Thoracic aorta (tissue), 2 donors: Measurements from ENCODE around the gene MAPKAPK2. TPM values are rescaled to one million over a fixed set of nuclear protein-coding genes. Genes with fewer than 3 reads are reported as not detected.
"Not testable (repeated sequence)": the region's sequence is repeated elsewhere in the genome, so short reads cannot be mapped to it uniquely, and the experiment has no call there.

Experiments
- ATAC-seq: fragments of 150-250 bp; one replicate; pipeline ENCODE4 v1.8.0; 2017; ENCODE audit warnings: low read depth; ENCODE audit not compliant: insufficient number of reproducible peaks, low FRiP score
- DNase-seq: peaks from one replicate; pipeline ENCODE4 v3.0.0-alpha.2; 2020; ENCODE audit warnings: low spot score
- H3K27ac ChIP-seq, 2 donors: fragments of 200-600 bp; sonication (generic); 1 replicate in 1 of 2; 2 replicates in 1 of 2; pipeline ENCODE4 v1.5.1; 2016; ENCODE audit warnings: mild to moderate bottlenecking in 2 of 2, moderate library complexity in 2 of 2
- H3K27me3 ChIP-seq: fragments of 200-600 bp; sonication (generic); replicated peaks from 2 replicates; pipeline ENCODE4 v1.6.0; 2016; ENCODE audit warnings: mild to moderate bottlenecking; ENCODE audit not compliant: insufficient read depth
- H3K36me3 ChIP-seq: fragments of 200-600 bp; sonication (generic); one replicate; pipeline ENCODE4 v1.5.1; 2016
- H3K4me1 ChIP-seq, 2 donors: fragments of 200-600 bp; sonication (generic); 1 replicate in 1 of 2; 2 replicates in 1 of 2; pipeline versions ENCODE4 v1.5.1 to v1.6.0; 2016; ENCODE audit warnings: low read depth in 2 of 2, mild to moderate bottlenecking in 1 of 2; ENCODE audit not compliant: control insufficient read depth in 1 of 2
- H3K4me3 ChIP-seq: fragments of 200-600 bp; sonication (generic); 2 replicates; pipeline ENCODE4 v1.5.1; 2016; ENCODE audit warnings: mild to moderate bottlenecking
- H3K9me3 ChIP-seq: fragments of 200-600 bp; sonication (generic); 2 replicates; pipeline ENCODE4 v1.5.1; 2016
- CTCF ChIP-seq: fragments of 200-600 bp; sonication (generic); IDR thresholded peaks from one replicate; pipeline ENCODE4 v1.5.1; 2019; ENCODE audit warnings: antibody characterized with exemption
- total RNA-seq, 2 donors: library from RNA; depleted of rRNA; stranded (reverse); fragments of >200 nt; gene quantifications; one replicate each; pipeline versions ENCODE4 v1.1.0 to v1.2.3, GENCODE V29; 2016

MAPKAPK2 gene
- 10 to 100 TPM; 80.7 to 89.2 TPM for total RNA-seq

- Histone ChIP-seq H3K4me3 (peak within 1 kb of the TSS; percentile 83), H3K36me3 (no peaks in the 10 kb centered on the region), H3K27ac (peak within 1 kb of the TSS; percentile 98 to 99), H3K4me1 (peaks cover 27 to 42% of the 10 kb centered on the region in 2 donors), H3K9me3 (no peaks in the 10 kb centered on the region), H3K27me3 (no peaks in the 10 kb centered on the region)
- DNase-seq (no peak), ATAC-seq (peak; percentile 58)
- no peak for TF ChIP-seq CTCF
These were observed at the start of gene MAPKAPK2 for GRCh38 chr1:206684478-206685333. Gene MAPKAPK2, plus strand, starts transcription at chr1:206684905. Its CDS starts 325 bp downstream, at chr1:206685230.

GRCh38 chr1:206635080-206635977 lies 49.4 kb upstream of the MAPKAPK2 start, which contains the start of gene DYRK3:
Gene DYRK3, plus strand, starts transcription at chr1:206635536. Its CDS starts 168 bp downstream, at chr1:206635704.
- Histone ChIP-seq H3K9me3 (no peaks in the 10 kb centered on the region), H3K4me1 (peaks cover 20 to 26% of the 10 kb centered on the region in 2 donors), H3K36me3 (no peaks in the 10 kb centered on the region), H3K4me3 (peak within 1 kb of the TSS; percentile 88), H3K27ac (peak within 1 kb of the TSS; percentile 16 to 61), H3K27me3 (no peaks in the 10 kb centered on the region)
- ATAC-seq (peak; percentile 56), DNase-seq (peak; percentile 68)
- peak; percentile 22 for TF ChIP-seq CTCF

GRCh38 chr1:206635978-206636345 lies 48.7 kb upstream of the MAPKAPK2 start:
- no peak for ATAC-seq

GRCh38 chr1:206636671-206637070 lies 48.0 kb upstream of the MAPKAPK2 start:
- H3K27me3 ChIP-seq, result no peaks in the 10 kb centered on the region
- TF ChIP-seq CTCF, result no peak
- DNase-seq, result no peak
- peak overlapping the region in 1 of 2 donors; percentile 39 for H3K27ac ChIP-seq
- ATAC-seq, result no peak
- no peaks in the 10 kb centered on the region for H3K9me3 ChIP-seq
- H3K4me1 ChIP-seq, result peaks cover 20 to 26% of the 10 kb centered on the region in 2 donors
- peak overlapping the region; percentile 88 for H3K4me3 ChIP-seq
- no peaks in the 10 kb centered on the region for H3K36me3 ChIP-seq

More at GRCh38 chr1:206635978-206636345, 48.7 kb upstream of the MAPKAPK2 start:
- DNase-seq, result no peak
- Histone ChIP-seq H3K27me3 (no peaks in the 10 kb centered on the region), H3K27ac (peak overlapping the region; percentile 16 to 61), H3K4me1 (peaks cover 20 to 26% of the 10 kb centered on the region in 2 donors), H3K4me3 (peak overlapping the region; percentile 88), H3K36me3 (no peaks in the 10 kb centered on the region), H3K9me3 (no peaks in the 10 kb centered on the region)
- no peak for TF ChIP-seq CTCF

GRCh38 chr1:206637605-206638004 lies 47.1 kb upstream of the MAPKAPK2 start:
- H3K4me3 ChIP-seq, result no peak overlapping the region
- no peaks in the 10 kb centered on the region for H3K27me3 ChIP-seq
- no peaks in the 10 kb centered on the region for H3K9me3 ChIP-seq
- ATAC-seq (no peak), DNase-seq (no peak)
- TF ChIP-seq CTCF, result no peak
- no peaks in the 10 kb centered on the region for H3K36me3 ChIP-seq
- H3K4me1 ChIP-seq, result peaks cover 20 to 26% of the 10 kb centered on the region in 2 donors
- H3K27ac ChIP-seq, result no peak overlapping the region

- not testable (repeated sequence) for H3K4me1 ChIP-seq, H3K9me3 ChIP-seq, H3K4me3 ChIP-seq, H3K36me3 ChIP-seq, H3K27ac ChIP-seq, ATAC-seq, H3K27me3 ChIP-seq, DNase-seq
These were observed 42.6 kb upstream of the MAPKAPK2 start for GRCh38 chr1:206642074-206642473.
